Measurements from ENCODE around the gene UNC50.
A peak's percentile ranks its signal among the peaks of the same experiment; 100 is the strongest.

The UNC50 gene

GRCh38 chr2:98608116-98608961, at the start of gene UNC50, which contains the start of gene COA5:
TSS of gene UNC50 (plus strand) at chr2:98608589. CDS start at chr2:98609760, 1,171 bp downstream.
TSS of gene COA5 (minus strand) at chr2:98608512. CDS start at chr2:98608405, 107 bp downstream.
- DNase-seq (ENCODE audit: low read depth, low spot score), result peak; percentile 61

GRCh38 chr2:98558852-98559530, 49.4 kb upstream of the UNC50 start:
- DNase-seq (ENCODE audit: low read depth, low spot score), result no peak

- DNase-seq (ENCODE audit: low read depth, low spot score), result no peak
Observed at GRCh38 chr2:98559581-98559980, 48.8 kb upstream of the UNC50 start.

- DNase-seq (ENCODE audit: low read depth, low spot score), result no peak
Observed at GRCh38 chr2:98560256-98560771, 48.1 kb upstream of the UNC50 start.

GRCh38 chr2:98561018-98561417, 47.4 kb upstream of the UNC50 start:
- DNase-seq (ENCODE audit: low read depth, low spot score), result no peak

GRCh38 chr2:98561902-98562695, 46.3 kb upstream of the UNC50 start:
- DNase-seq (ENCODE audit: low read depth, low spot score), result no peak

- no peak for DNase-seq (ENCODE audit: low read depth, low spot score)
Observed at GRCh38 chr2:98563394-98563793, 45.0 kb upstream of the UNC50 start.

- no peak for DNase-seq (ENCODE audit: low read depth, low spot score)
Observed at GRCh38 chr2:98564541-98565132, 43.8 kb upstream of the UNC50 start.

- DNase-seq (ENCODE audit: low read depth, low spot score), result no peak
Observed at GRCh38 chr2:98565286-98565860, 43.0 kb upstream of the UNC50 start.

- no peak for DNase-seq (ENCODE audit: low read depth, low spot score)
Observed at GRCh38 chr2:98565941-98566340, 42.4 kb upstream of the UNC50 start.

- no peak for DNase-seq (ENCODE audit: low read depth, low spot score)
Observed at GRCh38 chr2:98568161-98568956, 40.0 kb upstream of the UNC50 start.

- no peak for DNase-seq (ENCODE audit: low read depth, low spot score)
Observed at GRCh38 chr2:98569197-98569793, 39.1 kb upstream of the UNC50 start.

GRCh38 chr2:98569915-98570314, 38.5 kb upstream of the UNC50 start:
- no peak for DNase-seq (ENCODE audit: low read depth, low spot score)

GRCh38 chr2:98570356-98570755, 38.0 kb upstream of the UNC50 start:
- no peak for DNase-seq (ENCODE audit: low read depth, low spot score)

- DNase-seq (ENCODE audit: low read depth, low spot score), result no peak
Observed at GRCh38 chr2:98571121-98571701, 37.2 kb upstream of the UNC50 start.

- DNase-seq (ENCODE audit: low read depth, low spot score), result no peak
Observed at GRCh38 chr2:98571796-98572195, 36.6 kb upstream of the UNC50 start.

GRCh38 chr2:98572211-98572610, 36.2 kb upstream of the UNC50 start:
- DNase-seq (ENCODE audit: low read depth, low spot score), result no peak

GRCh38 chr2:98572676-98573075, 35.7 kb upstream of the UNC50 start:
- DNase-seq (ENCODE audit: low read depth, low spot score), result no peak

- no peak for DNase-seq (ENCODE audit: low read depth, low spot score)
Observed at GRCh38 chr2:98573426-98573825, 35.0 kb upstream of the UNC50 start.

Data from smooth muscle cell of the brain vasculature (primary cell).